ENCODE measurements around the gene POLR2H.

DNA sequence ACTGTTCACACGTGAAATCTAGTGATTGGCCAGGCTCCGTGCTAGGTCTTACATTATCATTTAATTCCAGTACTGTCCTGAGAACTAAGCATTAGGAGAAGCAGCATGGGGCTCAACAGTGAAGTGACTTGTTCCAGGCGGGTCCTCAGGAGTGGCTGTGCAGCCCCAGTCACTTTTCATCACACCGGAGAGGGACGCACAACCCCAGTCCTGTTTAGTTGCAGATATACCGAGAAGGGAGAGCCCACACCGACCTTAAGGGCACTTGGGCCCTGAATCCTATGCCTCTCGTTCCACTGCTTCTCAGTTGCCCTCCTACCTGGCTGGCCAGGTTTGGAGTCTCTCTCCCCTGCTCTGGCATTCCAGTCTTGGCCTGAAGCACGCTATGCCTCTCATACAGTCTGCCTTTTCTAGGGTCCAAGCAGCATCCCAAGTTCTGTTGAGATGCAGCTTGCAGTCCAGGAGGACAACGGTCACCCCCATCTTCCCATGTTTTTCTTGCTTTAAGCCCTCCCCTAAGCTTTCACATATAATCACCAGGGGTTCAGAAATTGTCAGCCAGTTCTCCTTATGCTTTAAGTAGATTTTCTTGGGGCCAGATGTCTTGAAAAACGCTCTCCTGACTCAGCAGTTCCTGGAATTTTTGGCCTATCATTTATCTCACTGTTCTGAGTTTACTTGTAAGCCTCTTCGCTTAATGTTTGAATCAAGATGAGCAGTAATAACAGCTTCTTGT, 14.0 kb upstream of the POLR2H start:
- TF ChIP-seq, protein P1, sequence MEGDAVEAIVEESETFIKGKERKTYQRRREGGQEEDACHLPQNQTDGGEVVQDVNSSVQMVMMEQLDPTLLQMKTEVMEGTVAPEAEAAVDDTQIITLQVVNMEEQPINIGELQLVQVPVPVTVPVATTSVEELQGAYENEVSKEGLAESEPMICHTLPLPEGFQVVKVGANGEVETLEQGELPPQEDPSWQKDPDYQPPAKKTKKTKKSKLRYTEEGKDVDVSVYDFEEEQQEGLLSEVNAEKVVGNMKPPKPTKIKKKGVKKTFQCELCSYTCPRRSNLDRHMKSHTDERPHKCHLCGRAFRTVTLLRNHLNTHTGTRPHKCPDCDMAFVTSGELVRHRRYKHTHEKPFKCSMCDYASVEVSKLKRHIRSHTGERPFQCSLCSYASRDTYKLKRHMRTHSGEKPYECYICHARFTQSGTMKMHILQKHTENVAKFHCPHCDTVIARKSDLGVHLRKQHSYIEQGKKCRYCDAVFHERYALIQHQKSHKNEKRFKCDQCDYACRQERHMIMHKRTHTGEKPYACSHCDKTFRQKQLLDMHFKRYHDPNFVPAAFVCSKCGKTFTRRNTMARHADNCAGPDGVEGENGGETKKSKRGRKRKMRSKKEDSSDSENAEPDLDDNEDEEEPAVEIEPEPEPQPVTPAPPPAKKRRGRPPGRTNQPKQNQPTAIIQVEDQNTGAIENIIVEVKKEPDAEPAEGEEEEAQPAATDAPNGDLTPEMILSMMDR (IDR thresholded peaks at IDR 0.05): no peak
- no peak for TF ChIP-seq EZH2 (IDR thresholded peaks at IDR 0.05; ENCODE audit: borderline replicate concordance, insufficient read depth, low read depth, low read length, poor library complexity, severe bottlenecking)
